Neural cell (in vitro differentiated cells): ENCODE measurements around the gene MYO1F.

Experiments
- EZH2 ChIP-seq: fragments of 200-600, 300-800 bp; shearing (Covaris generic), sonication (generic); IDR thresholded peaks from 2 replicates; pipeline ENCODE4 v1.6.1; 2014; ENCODE audit warnings: antibody characterized with exemption, low read length, borderline replicate concordance, mild to moderate bottlenecking; ENCODE audit not compliant: insufficient read depth, poor library complexity, severe bottlenecking
- MXI1 ChIP-seq: fragments of 450-650 bp; conservative IDR thresholded peaks from 2 replicates; pipeline ENCODE4 v1.6.1; 2014; ENCODE audit warnings: antibody characterized with exemption, mild to moderate bottlenecking; ENCODE audit not compliant: poor library complexity, severe bottlenecking
- RAD21 ChIP-seq: fragments of 450-650 bp; conservative IDR thresholded peaks from 2 replicates; pipeline ENCODE4 v1.6.1; 2014; ENCODE audit warnings: antibody characterized with exemption, mild to moderate bottlenecking, moderate library complexity
- TF ChIP-seq, protein P1 (sequence below): fragments of 450-650 bp; IDR thresholded peaks from 2 replicates; pipeline ENCODE4 v1.5.1; 2014; ENCODE audit warnings: antibody characterized with exemption, mild to moderate bottlenecking, moderate library complexity; ENCODE audit not compliant: poor library complexity, severe bottlenecking

DNA sequence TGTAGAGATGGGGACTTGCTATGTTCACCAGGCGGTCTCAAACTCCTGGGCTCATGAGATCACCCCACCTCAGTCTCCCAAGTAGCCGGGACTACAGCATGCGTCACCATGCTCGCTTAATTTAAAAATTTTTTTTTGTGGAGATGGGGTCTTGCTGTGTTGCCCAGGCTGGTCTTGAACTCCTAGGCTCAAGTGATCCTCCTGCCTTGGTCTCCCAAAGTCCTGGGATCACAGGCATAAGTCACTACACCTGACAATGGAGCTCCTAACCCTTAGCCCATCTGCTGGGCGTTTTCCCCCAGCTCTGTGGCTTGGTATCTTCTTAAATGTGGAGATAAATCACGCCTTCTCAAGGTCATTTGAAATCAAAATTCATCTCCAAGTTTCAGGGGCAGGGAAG lies 39.6 kb upstream of the MYO1F start:
- TF ChIP-seq, protein P1, sequence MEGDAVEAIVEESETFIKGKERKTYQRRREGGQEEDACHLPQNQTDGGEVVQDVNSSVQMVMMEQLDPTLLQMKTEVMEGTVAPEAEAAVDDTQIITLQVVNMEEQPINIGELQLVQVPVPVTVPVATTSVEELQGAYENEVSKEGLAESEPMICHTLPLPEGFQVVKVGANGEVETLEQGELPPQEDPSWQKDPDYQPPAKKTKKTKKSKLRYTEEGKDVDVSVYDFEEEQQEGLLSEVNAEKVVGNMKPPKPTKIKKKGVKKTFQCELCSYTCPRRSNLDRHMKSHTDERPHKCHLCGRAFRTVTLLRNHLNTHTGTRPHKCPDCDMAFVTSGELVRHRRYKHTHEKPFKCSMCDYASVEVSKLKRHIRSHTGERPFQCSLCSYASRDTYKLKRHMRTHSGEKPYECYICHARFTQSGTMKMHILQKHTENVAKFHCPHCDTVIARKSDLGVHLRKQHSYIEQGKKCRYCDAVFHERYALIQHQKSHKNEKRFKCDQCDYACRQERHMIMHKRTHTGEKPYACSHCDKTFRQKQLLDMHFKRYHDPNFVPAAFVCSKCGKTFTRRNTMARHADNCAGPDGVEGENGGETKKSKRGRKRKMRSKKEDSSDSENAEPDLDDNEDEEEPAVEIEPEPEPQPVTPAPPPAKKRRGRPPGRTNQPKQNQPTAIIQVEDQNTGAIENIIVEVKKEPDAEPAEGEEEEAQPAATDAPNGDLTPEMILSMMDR: no peak
- TF ChIP-seq RAD21: no peak
- TF ChIP-seq MXI1: no peak
- TF ChIP-seq EZH2: no peak
